AG08396 (cell line): Measurements from ENCODE around the gene SCN5A.

ENCODE experiments used
- DNase-seq: peaks from one replicate; pipeline ENCODE4 v3.0.0; 2012; ENCODE audit warnings: low spot score, mixed read lengths

The SCN5A gene

DNA sequence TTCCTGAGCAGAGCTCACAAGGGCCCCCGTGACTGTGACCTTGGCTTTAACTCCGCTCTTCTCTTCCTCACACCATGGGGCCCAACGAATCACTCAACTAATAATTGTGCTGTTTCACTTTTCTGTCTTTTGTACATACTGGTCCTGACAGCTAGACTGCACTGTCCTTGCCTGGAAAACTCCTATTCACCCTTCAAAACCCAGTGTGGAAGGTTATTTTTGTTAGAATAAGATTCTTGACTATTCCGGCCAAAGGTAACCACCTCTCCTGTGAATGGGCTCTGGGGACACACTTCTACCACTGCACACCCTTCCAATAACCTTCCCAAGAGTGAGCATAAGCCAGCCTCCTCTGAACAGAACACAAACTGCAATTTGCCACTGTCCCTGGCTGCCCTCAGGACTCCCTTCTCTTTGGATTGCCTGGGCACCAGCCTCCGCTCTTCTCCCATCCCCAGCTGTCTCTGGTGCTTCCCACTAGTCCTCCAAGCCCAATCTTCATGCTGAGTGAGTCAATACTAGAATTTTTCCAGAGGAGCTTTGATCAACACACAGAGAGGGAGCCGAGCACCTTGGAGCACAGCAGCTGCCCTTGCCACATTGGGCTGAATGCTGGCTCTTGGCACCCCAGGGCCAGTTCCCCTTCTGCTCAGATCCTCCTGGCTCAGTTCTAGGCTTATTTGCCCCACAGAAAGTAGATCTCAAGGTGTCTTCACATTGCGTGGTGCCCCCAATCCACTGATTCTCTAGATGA, 2.1 kb downstream of the SCN5A start:
- peak; percentile 7 for DNase-seq

DNA sequence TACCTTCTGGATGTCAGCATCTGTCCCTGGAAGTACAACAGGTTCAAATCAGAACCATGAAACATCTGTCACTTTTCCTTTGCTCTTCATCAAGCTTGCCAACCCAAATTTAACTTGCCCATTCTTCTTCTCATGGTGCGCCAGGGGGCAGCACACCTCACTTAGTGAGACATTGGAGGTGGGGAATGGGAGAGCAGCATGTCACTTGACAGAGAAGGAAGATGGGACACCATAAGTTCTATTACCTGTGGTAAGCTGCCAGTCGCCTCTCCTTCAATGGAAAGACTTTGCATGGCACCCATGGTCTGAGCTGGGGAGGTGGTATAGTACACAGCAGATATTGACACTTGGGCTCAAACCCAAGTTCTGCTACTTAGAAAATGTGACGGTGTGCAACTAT, 2.9 kb downstream of the SCN5A start:
- no peak for DNase-seq

DNA sequence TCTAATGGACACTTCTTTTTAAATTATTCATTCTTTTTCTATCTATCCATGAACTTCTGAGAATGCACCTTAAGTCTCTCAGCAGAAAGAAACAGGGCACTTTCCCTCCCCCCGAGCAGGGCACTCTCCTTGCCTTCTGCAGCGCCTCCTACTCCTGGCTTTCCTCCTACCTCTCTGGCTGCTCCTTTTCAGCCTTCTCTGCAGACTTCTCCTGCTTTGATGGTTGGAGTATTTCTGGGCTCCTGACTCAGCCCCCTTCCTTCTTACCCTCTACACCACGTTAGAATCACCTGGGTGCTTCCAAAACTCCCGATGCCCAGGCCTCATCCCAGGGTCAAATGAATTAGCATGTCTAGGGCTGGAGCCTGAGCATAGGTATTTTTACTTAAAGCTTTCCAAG, 3.4 kb downstream of the SCN5A start:
- DNase-seq = no peak

DNA sequence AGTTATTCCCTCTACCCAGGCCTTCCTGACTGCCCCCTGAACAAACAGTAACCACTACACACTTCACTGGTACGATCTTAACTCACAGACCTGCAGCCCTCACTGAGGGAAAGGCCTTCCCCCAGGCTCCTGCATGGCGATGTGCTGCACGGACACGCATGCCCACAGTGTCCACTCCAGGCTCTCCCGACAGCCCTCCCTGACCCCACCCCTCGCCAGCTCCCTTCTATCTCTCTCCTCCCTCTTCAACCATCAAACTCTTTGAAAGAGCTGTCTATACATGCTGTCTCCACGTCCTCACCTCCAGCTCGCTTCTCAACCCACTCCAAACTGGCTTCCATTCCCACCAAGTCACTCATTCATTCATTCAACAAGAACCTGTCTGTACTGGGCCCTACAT, 3.9 kb downstream of the SCN5A start:
- DNase-seq = no peak

DNA sequence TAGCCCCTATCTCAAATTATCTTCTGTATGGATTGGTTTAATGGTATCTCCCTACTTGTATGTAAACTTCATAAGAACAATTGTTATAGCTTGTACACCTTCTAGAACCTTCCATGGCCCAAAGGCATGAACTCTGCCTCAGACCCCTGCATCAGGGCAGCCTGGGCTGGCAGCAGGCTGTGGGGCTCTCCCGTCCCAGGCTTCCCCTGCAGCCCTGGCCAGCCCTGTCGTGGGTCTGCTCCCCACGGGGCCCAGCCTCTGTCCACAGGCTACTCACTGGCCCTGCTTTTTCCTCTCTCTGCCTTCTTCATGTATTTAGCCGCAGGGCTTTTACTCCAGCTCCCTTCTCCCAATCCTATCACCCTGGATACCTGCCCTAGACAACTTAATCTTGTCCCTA, 4.4 kb downstream of the SCN5A start:
- DNase-seq = no peak

DNA sequence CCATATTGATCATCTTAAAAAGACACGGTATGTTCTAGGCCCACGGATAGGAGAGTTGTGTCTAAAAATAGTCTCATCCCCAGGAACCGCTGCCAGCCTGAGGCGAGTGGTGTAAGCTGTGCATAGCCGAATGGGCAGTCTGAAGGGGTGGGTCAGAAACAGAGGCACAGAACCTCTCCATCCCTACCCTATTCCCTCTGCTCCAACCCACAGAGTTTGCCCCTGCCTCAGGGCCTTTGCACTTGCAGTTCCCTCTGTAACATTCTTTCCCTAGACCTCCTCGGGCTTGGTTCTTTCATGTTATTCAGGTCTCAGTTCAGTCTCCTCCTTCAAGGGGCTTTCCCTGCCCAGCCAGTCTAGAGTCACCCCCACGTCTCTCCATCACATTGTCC, 4.8 kb downstream of the SCN5A start:
- DNase-seq = no peak

DNA sequence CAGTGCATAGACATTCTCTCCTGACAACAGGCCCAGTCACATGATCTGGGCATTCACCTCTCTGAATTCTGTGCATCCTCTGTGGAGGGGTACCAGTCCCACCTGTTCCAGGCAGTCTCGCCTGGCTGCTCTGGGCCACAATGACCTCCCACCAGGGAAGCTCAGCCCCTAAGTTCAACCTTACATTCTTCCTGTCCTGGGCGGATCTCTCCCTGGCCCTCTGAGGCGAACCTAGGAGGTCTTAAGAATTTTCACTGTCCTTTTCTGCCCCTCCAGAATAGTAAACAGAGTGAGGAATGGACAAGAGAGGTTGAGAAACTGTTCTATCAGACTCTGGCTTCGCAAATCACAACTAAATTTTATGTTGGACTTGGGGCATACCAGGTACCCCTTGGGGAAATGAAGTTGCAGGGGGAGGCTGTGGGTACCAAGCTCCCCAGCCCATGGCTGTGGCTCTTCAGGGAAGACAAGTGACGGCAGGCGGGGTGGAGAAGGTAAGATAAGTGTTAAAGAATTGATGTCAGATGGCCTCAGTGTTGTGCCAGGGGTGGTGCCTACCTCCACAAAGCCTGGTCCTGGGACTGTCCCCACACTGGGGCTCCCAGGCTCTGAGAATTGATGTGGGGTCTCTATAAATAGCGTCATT, 5.3 kb downstream of the SCN5A start:
- no peak for DNase-seq

DNA sequence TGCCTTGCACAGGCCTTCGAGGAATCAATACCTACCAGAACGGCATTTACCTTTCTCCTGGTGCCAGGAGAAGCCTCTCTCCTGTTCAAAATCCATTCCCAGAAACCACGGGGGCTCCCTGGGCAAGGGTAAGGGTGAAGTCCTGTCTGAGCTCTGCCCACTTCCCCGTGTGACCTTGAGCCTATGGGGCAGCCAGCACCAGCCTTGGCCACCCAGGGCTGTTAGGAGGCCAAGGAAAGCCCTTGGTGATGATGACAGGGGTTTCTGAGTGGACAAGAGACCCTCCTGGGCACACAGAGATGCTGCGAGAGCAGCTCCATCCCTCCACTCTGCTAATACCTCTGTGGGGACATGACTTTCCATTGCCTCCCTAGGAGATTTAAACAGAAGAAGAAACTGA, 5.9 kb downstream of the SCN5A start:
- DNase-seq = no peak

DNA sequence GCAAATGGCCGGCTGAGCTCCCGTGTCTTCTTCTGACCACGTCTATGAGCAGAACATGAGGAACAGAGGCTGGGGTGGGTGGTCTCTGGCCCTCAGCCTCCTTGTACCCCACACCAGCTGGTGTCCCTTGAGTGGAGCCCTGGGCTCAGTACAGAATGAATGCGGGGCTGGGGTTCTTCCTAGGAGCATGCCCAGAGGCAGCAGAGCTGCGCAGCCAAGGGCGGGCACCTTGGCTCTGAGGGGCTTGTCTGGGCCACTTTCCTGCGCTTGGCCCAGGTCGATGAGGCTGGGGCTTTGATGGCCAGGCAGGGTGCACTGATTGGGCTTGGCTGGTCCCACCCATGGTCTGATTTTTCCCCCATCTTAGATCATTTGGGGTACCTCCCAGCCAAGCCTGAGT, 6.4 kb downstream of the SCN5A start:
- DNase-seq = no peak

DNA sequence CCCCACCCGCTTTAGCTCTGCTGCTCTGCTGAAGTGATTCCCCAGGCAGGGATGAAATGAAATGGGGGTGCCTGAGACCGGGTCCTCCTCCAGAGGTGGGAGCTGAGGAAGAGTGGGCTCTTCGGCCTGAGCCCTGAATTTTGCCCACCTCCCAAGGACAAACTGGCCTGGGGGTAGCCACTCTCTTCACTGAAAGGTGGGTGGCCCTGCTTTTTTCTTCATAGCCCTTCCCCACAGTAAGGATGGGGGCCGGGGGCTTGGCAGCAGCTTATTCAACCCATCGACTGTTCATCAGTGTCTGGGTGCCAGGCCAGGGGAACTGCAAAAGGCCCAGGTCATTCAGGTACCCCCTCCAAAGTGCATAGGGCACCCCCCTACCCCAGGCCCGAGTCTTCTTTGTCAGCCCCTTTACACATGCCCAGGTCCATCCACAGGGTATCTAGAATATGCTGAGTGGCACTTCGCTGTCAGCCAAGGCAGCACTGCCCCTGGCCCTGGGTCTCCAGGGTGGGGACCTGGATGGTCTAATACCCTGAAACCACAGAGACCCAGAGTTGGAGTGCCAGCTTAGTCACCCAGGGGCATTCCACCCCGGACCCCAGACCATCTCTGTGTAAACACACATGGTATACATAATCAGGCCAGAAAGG, 7.9 kb downstream of the SCN5A start:
- no peak for DNase-seq

DNA sequence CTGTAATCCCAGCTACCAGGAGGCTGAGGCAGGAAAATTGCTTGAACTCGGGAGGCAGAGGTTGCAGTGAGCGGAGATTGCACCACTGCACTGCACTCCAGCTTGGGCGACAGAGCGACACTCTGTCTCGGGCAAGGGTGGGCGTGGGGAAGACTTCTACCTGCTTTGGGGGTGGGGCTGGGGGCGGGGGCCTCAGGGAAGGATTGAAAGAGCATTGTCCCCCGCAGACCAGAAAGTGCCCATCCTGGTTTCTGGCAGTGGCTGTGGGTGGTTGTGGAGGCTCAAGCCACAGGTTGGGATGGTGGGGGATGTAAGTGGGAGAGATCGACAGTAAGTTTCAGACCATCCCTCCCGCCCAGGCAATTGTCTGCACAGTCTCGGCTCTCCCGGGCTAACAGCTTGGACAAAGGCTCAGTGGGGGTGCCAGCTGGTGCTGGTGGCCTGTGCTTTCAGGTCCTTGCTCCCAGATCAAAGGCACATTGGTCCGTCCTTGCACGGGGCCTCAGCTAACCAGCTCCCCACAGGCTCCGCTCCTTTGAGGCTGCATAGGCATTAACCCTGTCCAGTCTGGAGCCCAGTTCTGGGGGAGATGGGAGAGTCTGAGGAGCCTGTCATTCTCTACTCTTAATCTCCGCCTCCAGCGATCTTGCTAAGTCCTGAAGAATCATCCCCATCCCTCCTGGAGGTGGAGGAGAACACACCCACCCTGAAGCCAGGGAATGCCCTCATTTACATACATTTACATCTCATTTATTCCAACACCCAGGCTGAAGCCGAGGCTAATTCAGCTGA, 8.6 kb downstream of the SCN5A start:
- no peak for DNase-seq

DNA sequence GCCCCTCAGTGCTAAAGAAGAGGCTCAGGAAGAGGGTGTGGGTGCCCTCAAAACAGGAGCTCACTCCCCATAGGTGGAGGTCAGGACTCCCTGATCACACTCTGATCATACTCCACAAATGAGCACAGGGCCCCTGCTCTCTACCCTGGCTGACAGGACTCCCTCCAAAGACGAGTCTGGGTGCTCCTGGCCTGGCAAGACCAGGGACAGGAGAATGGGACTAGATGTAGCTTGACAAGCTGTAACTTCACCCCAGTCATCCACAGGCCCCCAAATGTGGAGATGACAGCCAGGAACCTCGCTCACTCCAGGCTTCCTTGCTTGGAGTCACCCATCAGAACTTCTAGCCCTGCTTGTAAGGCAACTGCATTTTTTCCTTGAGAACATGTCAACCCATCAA, 11.1 kb downstream of the SCN5A start:
- no peak for DNase-seq

DNA sequence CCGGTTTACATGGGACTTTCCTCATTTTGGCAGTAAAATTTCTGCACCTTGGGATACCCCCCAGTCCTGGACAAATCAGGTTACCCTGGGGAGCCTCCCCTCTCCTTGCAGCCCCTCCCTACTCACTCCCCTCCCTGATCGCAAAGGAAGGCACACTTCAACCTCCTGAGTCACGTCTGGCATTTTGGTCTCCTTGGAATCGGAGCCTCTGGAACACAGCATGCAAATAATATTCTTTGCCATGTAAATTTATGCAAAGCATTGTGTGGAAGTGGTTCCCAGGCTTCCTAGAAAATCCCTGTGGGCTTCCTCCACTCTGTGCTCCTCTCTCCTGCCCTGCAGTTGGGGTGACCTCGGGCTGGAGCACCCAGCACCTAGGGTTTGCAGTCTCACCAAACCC, 11.6 kb downstream of the SCN5A start:
- DNase-seq = no peak

DNA sequence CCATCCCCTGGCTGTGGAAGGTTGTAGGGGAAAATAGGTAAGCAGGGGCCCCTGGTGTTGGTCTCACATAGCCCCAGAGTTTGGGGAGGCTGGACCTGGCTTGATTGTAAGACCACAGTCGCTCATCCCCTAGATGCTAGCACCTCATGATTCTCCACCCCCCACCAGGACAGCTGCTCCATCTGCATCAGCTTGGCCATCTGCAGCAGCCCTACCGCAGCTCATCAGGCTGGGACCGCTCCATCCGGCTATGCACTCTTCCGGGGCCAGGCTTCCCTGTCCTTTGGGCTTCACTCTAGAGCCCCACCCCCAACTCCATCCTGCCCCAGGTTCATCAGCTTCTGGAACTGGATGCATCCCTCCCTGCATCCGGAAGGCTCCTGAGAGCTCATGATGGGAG, 12.6 kb downstream of the SCN5A start:
- no peak for DNase-seq

DNA sequence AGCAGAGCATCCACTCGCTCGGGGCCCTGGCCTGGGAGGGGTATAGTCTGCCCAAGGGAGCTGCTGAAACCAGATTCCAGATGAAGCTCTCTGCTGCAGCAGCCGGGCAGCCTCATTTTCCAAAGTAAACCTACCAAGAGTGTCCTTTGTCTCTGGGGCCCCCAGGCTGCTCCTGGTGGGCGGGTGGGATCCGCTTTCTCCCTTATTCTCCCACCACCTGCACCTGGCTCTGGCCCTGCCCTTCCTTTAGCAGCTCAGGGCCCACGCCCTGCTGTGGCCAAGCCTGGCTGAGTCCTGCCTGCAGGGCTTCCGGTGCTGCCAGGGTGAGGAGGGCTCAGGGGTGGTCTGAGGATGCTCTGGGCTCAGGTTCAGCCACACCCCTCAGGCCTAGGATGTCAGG, 13.0 kb downstream of the SCN5A start:
- DNase-seq = no peak

DNA sequence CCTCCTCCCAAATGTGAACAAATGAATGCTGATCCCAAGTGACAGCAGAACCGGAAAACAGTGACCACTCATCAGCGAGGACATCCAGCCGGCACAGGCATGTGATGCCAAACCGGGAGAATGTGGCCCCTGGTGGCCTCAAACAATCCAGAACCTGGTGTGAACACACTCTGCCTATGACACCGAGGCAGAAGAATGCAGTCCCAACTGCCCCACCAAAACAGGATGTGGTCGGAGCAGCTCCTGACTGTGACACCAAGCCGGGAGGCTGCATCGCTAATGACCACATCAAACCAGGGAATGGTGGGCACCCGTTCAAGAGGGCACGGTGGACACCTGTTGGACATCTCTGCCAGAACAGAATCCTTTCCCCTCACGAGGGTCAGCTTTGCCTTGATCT, 15.4 kb downstream of the SCN5A start:
- peak; percentile 81 for DNase-seq

DNA sequence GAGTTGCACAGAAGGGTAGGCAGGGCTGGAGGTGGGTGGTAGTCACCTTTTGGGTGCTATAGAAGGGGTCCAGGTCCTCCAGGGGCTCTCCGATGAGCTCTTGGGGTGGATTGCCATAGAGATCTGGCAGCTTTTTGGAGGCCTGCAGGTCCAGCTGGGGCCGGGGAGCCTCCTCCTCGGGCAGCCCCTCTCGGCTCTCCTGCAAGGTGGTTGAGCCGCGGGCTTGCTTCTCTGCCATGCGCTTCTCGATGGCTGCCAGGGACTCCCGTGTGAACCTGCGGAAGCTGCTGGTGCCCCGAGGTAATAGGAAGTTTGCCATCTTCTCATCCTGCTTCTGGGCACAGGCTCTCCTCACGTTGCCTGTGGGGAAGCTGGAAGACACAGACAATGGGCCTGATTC, 16.5 kb downstream of the SCN5A start:
- DNase-seq = no peak

DNA sequence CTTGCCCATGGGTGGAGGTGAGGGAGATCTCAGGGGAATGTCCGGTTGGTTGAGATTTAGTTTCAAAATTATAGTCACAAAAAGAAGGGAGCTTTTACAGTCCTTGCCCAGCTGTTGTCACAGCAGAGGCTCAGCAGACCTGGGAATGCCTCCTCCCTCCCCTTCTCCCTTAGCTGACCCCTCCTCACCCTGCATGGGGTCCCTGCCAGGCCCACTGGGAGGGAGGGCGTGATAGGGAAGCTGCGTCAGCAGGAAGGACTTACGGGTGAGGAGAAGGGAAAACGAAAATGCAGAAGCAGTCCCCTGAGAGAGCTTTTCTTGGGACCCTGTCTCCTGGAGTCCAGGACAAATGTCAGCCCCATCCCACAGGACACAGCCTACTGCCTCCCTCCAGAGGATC, 18.9 kb downstream of the SCN5A start:
- no peak for DNase-seq

DNA sequence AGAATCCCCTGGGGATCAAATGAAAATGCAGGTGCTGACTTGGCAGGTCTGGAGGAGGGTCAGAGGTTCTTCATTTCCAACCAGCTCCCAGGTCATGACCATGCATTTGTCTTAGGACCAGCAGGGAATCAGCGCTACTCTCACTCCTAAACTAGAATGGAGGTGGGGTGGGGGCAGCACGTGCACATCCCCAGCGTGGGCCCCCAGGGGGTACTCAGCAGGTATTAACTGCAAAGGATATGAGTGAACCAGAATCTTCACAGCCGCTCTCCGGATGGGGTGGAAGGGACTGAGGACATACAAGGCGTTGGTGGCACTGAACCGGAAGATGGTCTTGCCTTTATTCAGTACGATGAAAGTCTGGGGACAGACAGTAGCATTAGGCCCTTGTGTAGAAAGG, 19.4 kb downstream of the SCN5A start:
- no peak for DNase-seq

DNA sequence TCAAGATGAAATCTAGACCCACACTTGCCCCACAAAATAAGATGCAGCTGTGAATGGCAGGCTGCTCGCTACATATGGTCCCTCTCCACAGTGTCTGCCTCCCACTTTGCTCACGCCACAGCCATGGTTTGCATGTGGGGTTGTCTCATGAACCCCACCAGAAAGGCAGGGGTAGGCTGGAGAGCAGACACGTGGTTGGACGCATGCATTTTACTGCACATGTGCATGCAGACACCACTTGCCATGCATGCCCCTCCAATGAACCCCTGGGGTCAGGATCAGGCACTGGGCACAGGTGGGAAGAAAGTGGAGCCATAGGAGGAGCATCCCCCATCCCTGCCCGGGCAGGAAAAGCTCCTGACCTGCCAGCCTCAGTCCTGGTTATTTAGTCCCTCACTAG, 20.7 kb downstream of the SCN5A start:
- no peak for DNase-seq

DNA sequence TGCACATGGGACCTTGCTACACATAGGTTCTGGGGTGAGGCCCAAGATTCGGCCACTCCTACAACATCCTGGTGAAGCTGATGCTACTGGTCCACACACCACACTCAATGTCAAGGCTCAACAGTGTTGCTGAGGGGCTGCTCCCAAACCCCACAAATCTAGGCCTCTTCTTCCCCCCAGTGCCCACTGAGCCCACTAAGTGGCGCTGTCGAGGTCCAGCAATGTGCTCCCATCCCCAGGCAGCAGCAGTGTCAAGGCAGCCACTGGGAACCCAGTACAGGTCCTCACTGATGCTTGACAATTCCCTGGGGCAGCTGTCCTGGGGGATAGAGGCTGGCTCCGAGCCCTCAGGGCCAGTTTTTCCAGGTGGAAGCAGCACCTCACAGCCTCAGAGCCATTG, 21.5 kb downstream of the SCN5A start:
- peak; percentile 51 for DNase-seq

DNA sequence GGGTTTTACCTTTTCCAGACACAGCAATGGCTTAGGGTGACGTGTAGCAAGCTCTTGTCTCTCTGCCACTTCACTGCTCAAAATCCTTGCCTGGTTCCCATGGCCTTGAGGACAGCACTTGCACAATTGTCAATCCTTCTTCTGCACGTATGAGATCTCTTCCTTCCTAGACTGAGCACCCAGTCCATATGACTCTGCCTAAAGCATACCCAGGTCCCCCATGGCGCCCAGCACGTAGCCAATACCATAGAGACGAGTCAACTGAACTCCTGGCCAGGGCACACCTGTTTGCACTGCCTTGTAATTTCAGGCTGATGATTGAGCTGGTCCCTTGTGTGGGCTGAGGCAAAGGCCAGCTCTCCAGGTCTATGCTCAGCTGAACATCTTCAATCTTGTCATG, 23.3 kb downstream of the SCN5A start:
- DNase-seq = no peak

DNA sequence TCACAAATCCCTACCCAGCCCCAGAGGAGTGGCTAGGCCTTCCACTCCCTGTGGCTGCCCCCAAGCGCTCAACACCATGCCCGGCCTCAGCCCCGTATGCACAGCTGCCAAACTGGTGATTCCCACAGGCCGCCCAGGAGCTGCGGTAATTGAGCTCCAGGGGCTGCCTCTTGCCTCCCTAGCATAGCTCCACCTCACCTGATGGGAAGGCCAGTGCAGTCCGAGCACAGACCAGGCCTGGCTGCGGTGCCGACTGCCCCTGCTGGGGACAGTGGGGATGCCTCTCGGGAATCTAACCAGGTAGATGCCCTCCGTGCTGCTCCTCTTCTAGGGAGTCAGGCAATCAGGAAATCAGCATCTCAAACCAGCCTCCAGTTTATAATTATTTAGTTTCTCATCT, 25.9 kb downstream of the SCN5A start:
- no peak for DNase-seq
